ACHN (cell line): Measurements from ENCODE around the gene PIK3R5.
"Not testable (repeated sequence)": the region's sequence is repeated elsewhere in the genome, so short reads cannot be mapped to it uniquely, and the experiment has no call there.

Experiments
- DNase-seq: peaks from one replicate; pipeline ENCODE4 v3.0.0-alpha.2; 2015
- in situ Hi-C: cut with HindIII; loops from 2 replicates; pipeline ENCODE4 v1.10.0; 2017; ENCODE audit warnings: low sequenced_read_pairs, low pct_ligation_motif_present, low pct_unique_long_range_greater_than_20kb

The PIK3R5 gene

DNA sequence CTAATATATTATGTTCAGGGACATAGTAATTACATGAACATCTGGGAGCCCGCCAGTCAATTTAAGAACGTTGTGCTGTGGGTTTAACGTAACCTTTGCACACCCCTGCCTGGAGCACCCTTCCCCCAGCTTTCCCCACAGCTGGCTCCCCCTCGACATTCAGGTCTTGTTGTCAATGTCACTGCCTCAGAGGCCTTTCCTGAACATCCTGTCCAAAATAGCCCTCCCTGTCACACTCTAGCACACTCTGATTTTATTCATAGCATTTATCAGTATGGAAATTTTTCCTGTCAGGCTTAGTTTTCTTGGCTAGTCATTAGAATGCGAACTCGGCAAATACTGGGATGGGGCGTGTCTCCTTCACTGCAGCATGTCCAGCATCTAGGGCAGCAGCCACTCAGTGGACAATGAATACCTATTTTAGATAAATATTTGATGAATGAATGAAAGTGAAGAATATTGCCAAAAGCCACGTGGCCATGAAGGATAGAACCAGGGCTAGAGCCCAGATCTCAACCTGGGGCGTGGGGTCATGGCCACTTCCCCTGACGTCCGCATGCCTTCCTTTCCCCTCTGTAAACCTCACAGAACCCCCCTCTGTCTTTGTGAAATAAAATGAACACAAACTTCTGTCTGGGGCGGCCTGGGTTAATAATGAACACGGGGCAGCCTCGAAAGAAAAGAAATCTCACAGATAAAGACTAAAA is 108.5 kb downstream of the PIK3R5 start:
- DNase-seq: no peak
- in situ Hi-C loops: no loop called here

GRCh38 chr17:8856205-8856603 is 109.3 kb downstream of the PIK3R5 start:
- DNase-seq, in situ Hi-C loops: not testable (repeated sequence)

DNA sequence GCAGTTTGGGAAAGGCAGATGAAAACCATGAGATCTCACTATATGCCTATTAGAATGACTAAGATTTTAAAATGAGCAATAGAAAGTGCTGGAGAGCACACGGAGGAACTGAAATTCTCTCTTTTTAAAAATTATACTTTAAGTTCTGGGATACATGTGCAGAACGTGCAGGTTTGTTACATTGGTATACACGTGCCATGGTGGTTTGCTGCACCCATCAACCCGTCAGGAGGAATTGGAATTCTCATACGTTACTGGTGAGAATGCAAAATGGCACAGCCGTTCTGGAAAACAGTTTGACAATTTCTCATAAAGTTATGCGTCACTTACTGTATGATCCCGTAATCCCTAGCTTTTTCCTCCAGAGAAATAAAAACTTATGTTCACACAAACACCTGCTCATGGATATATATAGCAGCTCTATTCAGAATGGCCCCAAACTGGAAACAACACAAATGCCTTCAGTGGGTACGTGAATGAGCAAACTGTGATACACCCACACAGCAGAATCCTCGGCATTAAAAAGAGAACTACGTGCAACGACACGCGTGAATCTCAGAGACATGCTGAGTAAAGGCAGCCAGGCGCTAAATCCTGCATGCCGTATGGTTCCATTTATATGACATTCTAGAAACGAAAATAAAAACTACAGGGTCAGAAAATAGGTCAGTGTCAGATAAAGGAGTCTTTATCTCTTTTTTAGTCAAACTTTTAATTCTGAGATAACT is 109.9 kb downstream of the PIK3R5 start:
- in situ Hi-C loops: no loop called here
- no peak for DNase-seq

DNA sequence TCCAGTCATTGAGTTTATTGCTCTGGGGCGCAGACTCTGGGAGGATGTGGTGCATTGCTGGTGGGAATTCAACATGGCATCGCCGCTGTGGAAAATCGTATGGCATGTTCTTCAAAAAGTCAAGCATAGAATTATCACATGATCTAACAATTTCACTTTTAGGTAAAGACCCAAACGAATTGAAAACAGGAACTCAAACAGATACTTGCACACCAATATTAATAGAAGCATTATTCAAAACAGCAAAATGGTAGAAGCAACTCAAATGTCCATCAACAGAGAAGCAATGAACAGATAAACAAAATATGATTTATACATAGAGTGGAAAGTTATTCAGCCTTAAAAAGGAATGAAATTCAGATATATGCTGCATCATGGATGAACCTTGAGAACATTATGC is 113.9 kb downstream of the PIK3R5 start:
- in situ Hi-C loops: no loop called here
- no peak for DNase-seq

DNA sequence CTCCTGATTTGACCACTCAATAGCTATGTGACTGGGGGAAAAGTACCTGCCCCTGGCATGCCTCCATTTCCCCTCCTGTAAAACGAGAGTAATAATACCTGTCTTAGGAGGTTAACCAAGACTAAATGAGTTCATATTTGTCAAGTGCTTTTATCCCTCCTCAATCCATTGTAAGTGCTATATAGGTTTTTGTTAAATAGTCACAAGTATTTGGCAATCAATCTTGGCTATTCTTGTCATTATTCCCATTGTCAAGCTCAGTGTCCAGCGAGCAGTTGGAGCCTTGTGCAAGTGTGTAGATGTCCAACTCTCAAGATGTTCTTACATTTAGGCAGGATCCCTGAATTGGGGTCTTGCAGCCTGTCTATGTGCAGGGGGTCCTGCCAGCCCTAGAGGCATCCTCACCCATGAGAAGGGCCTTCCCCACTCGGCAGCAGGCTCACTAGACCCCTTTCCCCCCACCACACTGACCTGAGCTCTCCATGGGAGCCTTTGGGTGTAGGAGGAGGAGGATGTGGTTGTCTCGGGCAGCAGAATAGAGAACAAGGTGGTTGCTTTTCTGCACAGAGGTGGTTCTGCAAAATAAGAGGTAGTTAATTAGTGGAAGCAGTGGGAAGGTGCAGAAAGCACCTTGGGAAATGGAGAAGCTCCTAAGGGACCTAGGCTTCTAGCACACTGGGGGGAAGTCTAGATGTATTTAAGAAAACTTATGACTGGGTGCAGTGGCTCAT is 116.0 kb downstream of the PIK3R5 start:
- no peak for DNase-seq
- in situ Hi-C loops: no loop called here

DNA sequence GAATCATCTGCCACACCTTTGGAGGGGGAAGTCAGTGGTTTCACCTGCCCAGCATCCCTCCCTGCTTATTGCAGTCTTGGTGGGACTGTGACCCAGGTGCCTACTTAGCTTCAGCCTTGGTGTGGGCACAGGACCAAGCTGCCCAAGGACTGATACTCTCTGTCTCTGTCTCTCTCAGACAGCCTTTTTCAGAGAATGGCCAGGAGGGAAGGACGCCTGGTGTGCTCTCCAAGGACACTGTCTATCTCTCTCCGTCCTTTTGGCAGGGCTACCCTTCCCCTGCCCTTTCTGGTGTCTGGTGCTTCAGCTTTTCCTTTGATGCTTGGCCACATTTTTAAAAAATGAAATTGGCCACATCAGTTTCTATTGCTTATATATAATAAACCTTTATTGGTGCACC is 117.6 kb downstream of the PIK3R5 start:
- in situ Hi-C loops: no loop called here
- no peak for DNase-seq

- in situ Hi-C loops: no loop called here
- DNase-seq: peak; percentile 10
Observed at GRCh38 chr17:8846768-8847211, 118.7 kb downstream of the PIK3R5 start.

DNA sequence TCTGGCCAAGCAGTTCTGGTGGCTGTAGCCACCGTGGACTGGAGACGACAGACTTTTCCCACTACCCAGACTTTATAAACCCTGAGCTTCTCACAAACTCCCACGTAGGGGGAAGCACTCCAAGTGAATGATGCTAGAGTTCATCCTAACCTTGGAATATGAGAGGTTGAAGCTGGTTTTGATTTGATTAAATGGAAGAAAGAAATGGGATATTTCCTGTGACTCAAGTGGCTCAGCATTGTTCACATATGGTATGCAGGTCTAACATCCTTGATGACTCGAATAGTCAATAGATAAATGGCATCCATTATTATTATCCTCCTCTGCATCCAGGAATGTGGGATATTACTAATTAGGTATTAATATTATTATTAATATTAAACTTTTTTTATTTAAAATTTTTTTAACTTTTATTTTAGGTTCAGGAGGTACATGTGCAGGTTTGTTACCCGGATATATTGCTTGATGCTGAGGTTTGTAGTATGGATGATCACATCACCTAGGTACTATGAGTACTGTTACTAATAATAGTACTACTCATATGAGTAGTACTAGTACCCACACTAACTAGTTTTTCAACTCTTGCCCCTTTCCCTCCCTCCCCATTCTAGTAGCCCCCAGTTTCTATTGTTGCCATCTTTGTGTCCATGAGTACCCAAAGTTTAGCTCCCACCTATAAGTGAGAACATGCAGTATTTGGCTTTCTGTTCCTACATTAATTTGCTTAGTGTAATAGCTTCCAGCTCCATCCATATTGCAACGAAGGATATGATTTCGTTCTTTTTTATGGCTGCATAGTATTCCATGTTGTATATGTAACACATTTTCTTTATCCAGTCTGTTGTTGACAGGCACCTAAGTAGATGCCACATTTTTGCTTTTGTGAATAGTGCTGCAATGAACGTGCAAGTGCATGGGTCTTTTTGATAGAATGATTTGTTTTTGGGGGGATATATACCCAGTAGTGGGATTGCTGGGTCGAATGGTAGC is 121.0 kb downstream of the PIK3R5 start:
- DNase-seq: no peak
- in situ Hi-C loops: no loop called here

DNA sequence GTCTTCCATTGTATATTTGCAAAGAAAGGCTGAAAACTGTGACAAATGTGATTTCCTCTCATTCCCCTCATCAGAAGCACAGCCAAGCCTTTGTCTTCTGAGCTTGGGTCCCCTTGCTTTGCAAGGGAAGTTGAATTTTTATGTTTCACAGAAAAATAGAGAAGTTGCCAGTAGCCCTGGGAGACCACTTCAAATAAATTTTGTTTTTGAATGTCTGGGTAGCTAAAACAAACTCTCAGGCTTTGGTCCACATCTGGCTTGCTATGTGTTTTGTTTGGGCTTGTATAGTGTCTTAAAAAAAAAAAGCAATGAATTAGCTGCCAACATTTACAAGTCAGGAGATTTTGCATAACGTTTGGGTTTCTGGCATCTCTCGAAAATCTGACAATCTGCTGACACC is 122.2 kb downstream of the PIK3R5 start:
- in situ Hi-C loops: no loop called here
- DNase-seq: no peak

DNA sequence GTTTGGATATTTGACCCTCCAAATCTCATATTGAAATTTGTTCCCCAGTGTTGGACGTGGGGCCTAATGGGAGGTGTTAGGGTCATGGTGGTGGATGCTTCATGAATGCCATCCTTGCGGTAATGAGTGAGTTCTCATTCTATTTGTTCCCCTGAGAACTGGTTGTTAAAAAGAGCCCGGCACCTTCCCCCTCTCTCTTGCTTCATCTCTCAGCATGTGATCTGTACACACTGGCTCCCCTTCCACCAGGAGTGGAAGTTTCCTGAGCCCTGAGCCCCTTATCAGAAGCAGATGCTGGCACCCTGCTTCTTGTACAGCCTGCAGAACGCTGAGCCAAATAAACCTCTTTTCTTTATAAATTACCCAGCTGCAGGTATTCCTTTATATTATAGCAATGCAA is 123.7 kb downstream of the PIK3R5 start:
- in situ Hi-C loops: no loop called here

DNA sequence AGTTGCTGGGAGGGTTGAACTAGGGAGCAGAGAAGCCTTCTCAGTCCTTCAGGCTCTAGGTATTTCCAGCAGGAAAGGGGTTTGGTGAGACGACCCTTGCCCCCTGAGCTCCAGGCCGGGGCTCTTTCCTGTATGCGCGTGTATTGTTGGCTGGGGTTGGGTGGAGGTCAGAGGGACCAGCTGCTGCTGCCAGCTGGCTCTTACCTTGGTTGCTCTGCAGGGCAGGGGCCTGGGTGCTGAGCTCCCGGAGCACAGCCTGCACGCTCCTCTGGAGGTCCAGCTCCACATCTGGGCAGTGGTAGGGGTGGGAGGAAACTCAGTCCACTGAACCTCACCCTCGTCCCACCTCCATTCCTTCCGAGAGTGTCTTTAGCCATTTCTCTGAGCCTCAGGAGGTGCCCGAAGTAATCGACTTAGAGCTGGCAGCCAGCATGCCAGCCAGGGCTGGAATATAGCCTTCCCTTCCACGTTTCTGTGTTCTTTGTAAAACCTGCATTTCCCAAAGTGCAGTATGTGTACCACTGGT is 126.0 kb downstream of the PIK3R5 start:
- in situ Hi-C loops: no loop called here
- DNase-seq: no peak

More for the DNA sequence above, 123.7 kb downstream of the PIK3R5 start:
- DNase-seq: no peak

DNA sequence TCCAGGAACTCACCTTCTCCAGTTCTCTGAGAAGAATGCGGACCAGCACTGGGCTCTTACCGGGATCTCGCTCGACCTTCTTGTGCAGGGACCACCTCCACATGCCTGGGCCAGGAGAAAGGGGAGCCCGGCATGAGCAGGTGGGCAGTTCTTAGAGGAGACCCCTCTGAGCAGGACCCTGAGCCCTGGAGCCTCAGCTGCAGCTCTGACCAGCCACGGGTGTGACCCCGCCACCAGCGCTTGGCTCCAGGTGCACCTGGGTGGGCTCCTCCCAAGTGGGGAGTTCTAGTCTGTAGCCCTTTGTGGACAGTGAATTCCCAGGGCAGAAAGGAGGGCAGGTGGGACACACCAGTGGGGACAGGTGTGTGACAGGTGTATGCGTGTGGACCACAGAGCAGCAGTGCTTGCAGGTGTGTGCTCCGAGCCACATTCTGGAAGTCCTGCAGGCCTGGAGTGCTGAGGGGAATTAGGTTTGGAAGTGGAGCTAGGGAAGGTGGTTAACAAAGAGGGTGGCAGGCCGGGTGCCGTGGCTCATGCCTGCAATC is 126.9 kb downstream of the PIK3R5 start:
- no peak for DNase-seq
- in situ Hi-C loops: no loop called here

DNA sequence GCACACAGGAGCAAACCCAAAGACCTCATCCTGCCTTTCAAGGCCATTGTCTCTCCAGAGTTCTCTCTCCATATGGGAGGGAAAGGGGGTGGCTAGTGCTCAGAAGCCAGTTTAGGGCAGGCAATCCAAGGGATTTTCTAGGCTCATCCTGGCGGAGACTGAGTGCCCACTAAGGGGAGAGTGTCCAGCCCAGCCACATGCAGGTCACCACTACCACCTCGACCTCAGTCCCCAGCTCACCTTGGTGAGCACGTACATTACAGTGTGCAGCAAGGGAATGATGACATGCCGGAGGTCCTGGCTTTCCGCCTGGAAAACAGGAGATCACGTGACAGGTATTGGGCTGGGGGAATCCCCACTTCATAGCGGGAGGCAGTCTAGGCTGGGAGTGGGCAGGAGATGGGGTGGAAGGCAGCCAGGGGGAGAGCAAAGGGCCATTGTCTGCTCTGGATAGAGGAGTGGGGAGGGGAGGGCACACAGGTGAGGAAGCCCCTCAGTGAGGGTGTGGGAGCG is 127.9 kb downstream of the PIK3R5 start:
- no peak for DNase-seq
- in situ Hi-C loops: no loop called here

DNA sequence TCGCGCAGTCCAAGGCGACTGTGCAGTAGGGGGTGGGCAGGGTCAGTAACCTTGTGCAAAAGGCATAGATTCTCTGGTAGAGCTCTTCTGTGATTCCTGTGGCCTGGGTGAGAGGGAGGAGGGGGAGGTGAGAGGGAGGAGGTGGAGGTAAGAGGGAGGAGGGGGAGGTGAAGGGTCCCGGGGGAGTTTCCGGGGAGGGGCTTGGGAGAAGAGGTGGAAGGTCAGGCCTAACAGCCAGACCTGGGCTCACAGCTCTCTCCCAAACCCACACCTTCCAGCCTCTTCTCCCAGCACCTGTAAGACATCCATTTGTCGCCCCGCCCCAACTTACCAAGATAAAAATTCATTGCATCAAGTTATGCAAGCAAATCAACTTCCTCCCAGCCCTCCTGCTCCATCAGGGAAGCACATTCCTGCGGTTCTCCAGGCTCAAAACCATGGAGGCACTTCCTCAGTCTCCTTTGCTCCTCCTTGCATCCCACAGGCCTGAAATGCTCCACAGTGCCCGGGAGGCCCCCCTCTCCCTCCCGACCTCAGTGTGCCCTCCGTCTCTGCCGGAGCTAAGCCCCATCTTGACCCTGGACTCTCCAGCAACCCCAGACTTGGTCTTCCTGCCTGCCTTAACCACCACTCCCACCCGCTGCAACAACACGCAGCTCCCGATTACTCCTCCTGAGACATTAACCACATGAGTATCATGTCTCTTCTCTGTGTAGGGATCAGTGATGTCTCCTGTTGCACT is 128.5 kb downstream of the PIK3R5 start:
- in situ Hi-C loops: no loop called here
- DNase-seq: no peak

- no peak for DNase-seq
Observed at GRCh38 chr17:8835631-8836364, 129.7 kb downstream of the PIK3R5 start.

GRCh38 chr17:8835106-8835505 is 130.4 kb downstream of the PIK3R5 start:
- in situ Hi-C loops: no loop called here
- DNase-seq: no peak

More at GRCh38 chr17:8835631-8836364, 129.7 kb downstream of the PIK3R5 start:
- in situ Hi-C loops: no loop called here
